Limb (tissue), 2 donors: ENCODE measurements around the gene NEMP2.
"Not testable (repeated sequence)": the region's sequence is repeated elsewhere in the genome, so short reads cannot be mapped to it uniquely, and the experiment has no call there.

Experiments used
- DNase-seq, 2 donors: peaks; one replicate each; pipeline ENCODE4 v3.0.0-alpha.2; 2016; ENCODE audit errors: extremely low spot score in 2 of 2

The NEMP2 gene

DNA sequence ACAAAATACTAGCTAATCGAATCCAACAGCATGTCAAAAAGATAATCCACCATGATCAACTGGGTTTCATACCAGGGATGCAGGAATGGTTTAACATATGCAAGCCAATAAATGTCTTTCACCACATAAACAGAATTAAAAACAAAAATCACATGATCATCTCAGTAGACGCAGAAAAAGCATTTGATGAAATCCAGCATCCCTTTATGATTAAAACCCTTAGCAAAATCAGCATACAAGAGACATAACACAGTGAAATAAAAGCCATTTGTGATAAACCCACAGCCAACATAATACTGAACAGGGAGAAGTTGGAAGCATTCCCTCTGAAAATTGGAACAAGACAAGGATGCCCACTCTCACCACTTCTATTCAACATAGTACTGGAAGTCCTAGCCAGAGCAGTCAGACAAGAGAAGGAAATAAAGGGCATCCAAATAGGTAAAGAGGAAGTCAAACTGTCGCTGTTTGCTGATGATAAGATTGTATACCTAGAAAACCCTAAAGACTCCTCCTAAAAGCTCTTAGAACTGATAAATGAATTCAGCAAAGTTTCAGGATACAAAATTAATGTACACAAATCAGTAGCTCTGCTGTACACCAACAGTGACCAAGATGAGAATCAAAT, 39.8 kb downstream of the NEMP2 start:
- not testable (repeated sequence) for DNase-seq

DNA sequence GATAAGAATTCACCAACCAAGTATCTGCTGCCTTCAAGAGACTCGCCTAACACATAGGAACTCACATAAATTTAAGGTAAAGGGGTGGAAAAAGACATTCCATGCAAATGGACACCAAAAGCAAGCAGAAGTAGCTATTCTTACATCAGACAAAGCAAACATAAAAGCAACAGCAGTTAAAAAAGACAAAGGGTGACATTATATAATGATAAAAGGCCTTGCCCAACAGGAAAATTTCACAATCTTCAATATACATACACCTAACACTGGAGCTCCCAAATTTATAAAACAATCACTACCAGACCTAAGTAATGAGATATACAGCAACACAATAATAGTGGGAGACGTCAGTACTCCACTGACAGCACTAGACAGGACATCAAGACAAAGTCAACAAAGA, 41.4 kb downstream of the NEMP2 start:
- DNase-seq: no peak

DNA sequence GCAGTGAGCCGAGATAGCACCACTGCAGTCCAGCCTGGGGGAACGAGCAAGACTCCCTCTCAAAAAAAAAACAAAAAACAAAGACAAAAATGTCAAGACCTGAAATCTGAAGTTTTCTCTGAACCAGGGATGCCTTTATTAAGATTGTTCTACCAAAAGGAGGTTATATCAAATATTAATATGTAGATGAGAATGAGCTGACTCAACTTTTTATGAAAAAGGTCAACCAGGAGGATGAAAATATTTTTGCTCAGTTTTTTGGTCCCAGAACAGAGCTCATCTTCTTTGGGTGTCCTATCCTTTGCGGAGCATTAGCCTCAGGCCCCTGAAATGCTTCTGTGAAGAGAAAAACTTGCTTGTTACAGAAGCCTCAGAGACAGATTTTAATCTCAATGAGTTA, 44.0 kb downstream of the NEMP2 start:
- no peak for DNase-seq

DNA sequence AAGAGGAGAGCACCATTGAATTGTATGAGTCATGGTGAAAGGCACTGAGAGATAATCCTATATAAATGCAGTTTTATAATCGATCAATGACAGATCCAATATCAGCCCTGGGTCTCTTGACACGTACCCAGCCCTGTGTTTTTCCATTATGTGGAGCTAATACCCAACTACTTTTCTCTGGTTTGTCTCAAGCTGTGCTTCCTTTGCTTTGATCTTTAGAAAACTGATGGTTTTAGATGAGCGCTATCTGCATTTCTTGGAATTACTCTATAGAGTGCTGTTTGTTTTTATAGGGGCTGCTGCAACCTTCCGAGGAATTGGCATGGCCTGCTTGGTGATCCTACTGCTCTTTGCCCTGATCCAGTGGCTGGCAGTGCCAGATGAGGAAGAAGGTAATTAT, 45.0 kb downstream of the NEMP2 start:
- DNase-seq: no peak

DNA sequence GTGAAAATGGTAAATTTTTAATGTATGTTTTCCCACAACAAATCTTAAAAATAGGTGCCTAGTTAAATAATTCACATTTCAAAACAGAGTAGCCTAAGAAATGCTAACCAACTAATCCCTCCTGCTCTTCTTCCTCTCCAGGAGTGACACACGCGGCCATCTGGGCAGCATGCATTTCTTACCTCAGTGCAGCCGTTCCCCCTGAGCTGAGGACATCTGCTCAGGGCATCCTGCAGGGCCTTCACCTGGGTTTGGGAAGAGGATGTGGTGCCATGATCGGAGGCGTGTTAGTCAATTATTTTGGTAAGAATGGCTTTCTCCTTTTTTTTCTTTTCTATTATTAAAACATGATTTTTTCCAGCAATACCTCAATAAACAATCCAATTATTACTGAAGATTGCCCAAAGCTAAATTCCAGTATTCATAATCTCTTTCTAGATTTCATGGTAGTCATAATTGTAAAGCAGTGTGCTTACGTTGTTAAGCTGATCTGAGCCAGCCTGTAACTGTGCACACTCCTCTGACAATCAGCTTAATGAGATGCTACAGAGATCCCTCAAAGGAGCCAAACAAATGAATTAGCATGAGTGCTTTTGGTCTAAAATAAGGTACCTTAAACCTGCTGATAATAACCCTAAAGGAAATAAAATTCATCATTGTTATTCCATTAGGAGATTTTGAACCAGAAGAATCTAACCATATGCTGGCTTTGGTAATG, 45.8 kb downstream of the NEMP2 start:
- no peak for DNase-seq

DNA sequence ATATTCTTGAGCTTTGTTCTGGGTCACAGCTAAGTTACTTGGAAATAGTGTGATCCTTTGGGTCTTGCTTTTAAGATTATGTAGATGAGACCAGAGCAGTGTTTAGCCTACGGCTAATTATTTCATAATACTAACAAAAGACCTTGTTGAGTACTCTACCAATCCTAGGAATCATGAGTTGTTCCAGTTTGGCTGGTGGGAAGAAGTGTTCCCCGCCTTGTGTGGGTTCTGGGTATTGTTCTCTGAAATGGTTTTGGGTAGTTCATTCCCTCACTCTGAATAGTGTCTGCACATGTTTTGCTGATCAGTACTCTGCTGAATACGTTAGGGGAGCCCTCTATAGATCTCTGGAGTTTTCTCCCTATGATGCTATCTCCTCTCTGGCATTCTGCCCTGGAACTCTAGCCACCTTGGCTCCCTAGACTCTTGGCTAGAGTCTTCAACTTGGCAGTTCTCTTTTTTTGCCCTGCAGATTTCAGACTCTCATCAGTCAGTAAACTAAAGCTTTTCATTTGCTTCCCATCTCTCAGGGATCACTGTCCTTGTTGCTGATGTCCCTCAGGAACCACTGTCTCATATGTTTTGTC, 48.4 kb downstream of the NEMP2 start:
- DNase-seq: no peak

DNA sequence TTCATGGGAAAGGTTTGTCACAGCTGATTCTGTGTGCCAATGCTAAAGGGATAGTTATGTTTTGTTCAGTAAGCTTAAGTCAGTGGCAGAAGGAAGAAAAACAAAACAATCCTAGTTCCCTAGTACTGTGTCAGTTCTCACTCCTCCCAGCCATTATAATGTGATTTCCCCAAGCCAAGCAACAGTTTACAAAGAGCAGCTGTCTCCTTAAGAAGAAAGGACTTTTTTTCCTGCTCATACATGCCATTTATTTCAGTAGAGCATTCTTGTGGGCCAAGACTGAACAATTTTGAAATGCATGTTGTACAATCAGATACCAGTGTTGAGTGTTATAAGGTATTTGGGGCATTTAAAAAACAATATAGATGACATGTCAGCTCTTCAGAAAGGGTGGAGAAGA, 52.1 kb downstream of the NEMP2 start:
- no peak for DNase-seq

DNA sequence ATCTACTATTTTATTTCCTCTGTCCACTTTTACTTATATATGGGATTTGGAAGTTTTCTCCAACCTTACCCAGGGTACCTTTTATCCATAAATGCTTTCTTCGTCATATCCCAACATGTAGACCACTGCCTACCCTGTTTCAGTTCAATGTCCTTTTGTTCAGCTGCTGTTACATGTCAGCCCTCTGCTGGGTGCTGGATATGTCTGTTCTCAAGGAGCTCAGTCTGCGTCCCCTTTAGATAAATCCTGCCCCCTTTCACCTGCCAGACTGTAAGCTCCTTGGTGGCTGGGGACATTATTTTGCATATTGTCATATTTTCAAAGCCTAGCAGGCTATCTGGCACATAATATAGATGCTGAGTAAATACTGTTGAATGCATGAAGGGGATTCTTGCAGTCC, 53.2 kb downstream of the NEMP2 start:
- no peak for DNase-seq

DNA sequence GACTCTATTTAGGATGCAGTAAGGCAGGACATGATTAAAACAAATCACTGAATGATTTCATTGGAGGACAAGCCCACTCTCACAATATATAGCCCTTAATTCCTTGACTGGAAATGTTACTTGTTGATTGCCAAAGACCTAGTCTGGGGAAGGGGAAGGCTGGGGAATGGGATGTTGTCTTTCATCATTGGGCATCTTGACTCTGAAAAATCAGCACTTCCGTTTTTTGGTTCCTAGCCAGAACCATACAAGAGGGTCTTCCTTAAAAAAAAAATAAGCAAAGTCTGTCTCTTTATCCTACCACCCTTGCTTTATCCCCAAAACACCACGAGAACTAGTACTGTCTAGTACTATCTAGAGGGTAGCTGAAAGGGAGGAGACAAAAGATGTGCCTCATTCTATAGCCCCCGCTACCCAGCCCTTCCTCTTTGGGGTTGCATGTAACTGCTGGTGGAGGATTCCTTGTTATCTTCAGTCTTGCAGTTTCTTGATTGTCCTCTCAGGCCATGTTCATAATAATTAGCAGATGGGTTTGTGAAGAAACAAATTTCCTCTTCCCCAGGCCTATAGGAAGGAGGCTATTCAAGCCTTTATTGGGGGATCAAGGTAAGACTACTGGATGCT, 55.8 kb downstream of the NEMP2 start:
- DNase-seq: no peak

DNA sequence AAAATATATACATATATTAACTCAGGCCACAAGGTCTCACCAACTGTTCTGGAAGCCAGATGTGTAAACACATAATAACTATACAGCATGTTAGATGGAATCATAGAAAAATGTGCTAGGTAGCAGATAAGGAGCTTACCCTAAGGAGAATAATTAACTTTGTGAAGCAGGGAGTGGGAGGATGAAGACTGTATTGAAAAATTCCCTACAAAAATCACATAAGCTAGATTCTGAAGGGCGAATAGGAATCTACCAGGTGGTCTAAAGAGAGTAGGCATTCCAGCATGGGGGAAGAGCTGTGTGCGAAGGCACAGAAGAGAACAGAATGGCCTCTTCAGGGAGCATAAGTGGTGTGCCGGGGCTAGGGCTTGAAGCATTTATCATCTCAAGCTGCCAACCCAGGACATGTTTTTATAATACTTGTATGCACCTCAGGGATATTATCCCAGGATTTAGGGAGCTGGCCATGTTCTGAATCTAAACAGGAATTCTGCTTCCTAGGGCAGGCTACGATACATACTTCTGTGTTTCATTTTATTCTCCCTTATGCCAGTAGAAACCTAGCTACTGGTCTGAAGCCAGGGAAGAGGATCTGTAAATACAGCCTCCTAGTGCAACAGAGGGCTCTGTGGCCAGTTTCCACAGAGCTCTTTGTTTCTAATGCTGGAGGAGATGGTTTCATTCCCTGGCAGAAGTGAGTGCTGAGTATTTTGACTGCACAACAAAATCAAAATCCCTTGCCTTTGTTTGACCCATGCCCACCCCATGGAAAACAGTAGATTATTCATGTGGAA, 56.7 kb downstream of the NEMP2 start:
- DNase-seq: no peak

DNA sequence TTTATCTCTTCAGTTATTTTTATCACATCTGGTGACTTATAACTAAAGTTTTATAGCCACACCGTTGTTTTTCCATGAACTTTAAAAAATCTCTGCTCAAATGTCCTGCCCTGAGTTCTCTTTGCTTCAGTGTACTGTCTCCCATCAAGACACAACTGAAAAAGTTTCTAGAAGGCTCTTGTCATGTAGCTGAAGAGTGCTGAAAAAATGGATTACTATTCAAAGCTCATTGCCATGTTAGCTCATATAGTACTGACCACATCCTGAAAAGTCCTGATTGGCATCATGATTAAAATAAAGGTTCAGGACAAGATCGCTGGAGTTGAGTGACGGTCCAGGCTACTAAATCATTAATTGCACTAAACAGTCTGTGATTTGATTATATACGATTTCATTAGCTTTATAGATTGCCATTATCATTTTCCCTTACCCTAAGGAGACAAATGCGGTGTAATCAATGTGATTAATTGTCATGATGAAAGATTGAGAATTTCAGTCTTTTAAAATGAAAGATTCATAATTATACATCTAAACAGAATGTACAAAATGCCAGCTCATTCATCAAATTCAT, 64.2 kb downstream of the NEMP2 start:
- no peak for DNase-seq

DNA sequence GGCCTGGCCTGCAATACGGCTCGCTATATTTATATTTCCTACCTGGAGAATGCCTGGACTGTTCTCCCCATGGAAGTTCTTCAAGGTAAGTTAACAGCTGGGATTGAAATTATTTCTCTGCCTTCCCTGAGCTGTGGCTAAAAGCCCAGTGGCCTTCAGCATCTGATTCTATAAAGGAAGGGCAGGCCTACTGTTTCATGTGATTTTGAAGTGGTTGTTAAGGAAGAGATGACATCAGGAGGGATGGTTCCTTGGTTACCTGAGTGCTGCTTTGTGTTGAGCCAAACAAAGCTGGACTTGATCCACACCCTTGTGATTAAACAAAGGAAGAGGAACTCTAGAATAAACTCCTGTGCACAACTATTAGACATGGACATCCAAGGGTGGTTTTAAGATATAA, 64.8 kb downstream of the NEMP2 start:
- DNase-seq: peak; percentile 35 to 68

DNA sequence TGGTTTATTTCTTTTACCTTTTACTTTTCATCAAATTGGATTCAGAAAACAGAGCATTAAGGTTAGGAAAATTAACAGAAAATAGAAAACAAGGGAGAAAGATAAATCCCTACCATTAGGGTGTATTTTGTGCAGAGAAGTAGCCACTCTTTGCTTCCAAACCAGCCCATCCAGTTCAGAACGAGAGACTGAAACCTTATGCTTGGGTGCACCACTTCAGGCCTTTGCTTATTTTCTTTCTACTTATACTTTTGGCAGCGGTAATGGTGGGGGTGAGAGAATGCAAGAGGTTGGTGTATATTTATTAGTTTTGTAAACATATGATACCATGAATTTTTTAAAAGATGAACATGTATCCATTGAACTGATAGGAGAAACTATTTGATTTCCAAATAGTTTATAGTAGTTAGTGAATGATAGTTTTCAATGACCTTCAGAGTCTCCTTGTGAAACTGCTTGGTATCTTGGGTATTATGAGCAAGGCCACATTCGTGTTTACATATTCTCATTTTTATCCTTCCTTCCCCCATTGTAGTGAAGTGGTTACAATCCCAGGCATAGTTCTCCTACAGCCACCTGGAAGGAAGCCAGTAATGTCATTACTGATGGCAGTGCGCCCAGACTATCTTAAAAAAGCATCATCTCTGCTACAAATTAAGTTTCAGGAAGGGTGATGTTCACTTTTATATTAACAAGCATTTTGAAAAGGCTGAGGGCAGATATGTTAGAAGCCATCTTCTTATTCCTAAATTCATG, 65.5 kb downstream of the NEMP2 start:
- peak; percentile 82 to 92 for DNase-seq

DNA sequence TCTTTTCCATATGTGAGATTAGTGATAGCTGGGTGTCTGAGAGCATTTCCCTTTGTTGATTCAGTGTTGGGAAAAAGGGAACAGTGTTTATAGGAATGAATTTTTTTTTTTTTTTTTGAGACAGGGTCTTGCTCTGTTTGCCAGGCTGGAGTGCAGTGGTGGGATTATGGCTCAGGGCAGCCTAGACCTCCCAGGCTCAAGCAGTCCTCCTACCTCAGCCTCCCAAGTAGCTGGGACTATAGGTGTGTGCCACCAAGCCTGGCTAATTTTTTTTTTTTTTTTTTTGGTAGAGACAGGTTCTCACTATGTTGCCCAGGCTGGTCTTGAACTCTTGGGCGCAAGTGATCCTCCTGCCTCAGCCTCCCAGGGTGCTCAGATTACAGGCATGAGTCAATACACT, 66.2 kb downstream of the NEMP2 start:
- DNase-seq: not testable (repeated sequence)

DNA sequence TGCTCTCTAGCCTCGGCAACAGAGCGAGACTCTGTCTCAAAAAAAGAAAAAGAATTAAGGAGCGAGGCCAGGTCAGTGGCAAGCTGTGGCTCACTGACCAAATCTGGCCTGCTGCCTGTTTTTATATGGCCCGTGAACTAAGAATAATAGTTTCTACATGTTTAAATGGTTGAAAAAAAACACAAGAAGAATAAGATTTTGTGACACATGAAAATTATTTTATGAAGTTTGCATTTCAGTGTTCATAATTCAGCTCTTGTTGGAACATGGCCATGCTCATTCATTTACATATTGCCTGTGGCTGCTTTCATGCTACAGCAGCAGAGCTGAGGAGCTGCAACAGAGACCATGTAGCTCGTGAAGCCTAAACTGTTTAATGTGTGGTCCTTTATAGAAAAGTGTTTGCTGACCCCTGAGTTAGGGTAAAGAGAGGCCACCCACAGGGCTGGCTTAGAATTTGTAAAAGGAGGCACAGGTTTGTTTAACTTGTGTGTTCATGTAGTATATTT, 66.9 kb downstream of the NEMP2 start:
- peak in 1 of 2 donors; percentile 53 for DNase-seq

DNA sequence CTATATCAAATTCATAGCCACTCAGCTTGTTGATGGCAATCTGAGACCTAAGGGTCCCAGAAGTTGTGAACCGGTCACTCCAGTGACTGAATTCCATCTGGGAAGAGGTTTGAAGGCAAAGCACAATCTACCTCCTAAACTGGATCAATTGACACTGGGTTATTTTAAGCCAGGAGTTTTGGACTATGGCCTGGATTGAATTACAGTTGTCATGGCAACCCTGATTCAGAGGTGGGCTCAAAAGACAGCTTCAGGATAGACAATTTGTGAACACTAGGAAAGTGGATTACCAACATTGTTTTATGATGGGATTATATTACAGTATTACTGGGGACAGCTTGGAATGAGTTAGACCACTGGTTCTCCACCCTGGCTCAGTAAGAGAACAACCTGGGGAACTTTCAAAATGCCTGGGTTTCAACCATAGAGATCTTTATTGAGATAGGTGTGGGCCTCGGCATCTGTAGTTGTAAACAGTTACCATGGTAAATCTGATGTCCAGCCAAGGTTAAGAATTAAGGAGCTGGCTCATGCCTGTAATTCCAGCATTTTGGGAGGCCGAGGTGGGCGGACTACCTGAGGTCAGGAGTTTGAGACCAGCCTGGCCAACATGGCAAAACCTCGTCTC, 67.6 kb downstream of the NEMP2 start:
- no peak for DNase-seq

DNA sequence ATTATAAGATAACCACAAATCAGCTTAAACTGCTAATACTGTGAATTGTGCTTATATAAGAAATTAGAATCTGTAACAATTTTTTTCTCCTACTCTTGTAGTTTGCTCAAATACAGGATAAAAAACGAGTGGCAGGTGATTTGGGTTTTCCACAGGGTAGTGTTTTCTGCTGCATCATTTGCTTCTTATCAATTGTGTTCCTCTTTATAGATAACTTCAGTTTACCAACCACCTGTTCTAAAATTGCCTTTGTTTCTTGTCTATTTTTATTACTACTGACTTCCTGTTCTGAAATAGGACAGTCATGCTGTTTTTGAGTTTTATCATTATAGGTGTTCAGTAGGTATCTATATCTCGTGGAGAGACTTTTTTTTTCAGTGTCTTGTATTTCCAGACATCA, 69.5 kb downstream of the NEMP2 start:
- DNase-seq: no peak

DNA sequence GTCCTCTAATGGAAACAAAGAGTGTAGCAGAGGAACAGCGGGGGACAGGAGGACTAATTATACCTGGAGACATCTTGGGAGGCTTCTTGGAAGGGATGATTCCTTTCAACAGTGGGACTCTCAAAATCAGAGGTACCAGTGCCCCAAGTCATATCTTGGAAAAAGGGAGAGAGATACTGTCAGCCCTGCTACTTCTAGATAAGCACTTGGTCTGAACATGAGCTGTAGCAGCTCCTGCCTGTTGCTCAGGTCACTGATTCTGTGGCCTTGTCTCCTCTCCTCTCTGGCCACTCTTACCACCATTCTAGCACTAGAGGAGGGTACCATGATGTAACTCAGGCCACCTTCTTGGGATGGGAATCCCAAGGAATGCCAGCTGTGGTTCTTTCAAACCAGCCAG, 71.9 kb downstream of the NEMP2 start:
- no peak for DNase-seq

DNA sequence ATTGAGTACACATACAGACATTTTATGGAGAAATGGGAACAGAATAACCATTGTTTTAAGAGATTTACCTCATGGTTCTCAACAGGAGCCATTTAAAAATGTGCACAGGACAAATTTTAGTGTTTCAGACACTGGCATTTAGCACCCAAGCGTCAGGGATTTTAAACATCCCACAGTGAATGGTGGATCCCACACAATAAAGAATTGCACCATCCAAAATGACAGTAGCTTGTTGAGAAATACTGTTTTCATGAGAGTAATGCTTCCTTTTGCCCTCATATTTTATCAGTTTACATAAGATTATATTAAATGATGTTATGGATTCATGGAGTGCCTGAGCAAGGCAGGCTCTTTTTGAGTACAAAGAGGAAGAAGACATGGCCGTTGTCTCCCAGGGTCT, 72.3 kb downstream of the NEMP2 start:
- DNase-seq: no peak

DNA sequence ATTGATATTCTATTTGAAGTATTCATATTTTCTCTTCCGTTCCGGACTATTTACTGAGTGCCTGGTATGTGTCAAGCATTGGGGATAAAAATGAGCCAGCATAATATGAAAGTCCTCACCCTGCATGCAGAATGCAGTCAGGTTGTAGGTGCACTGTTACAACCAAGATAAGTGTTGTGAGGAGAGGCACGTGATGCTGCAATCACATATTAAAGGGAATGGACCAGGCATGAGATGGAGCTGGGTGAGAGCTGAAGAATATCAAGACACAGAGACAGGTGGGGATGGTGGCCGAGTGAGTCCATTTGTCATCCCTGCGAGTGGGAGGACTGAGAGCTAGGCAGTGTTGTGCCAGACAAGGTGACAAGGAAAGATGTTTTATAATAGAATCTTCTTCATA, 74.0 kb downstream of the NEMP2 start:
- DNase-seq: no peak
